ENCODE results near the gene PDE8A.

The PDE8A gene

GRCh38 chr15:84944311-84944710, 37.3 kb upstream of the PDE8A start:
- Histone ChIP-seq H3F3A (ENCODE audit: insufficient read depth, low read length) (no peaks in the 10 kb centered on the region), H4K20me1 (ENCODE audit: insufficient read depth, low read length) (no peaks in the 10 kb centered on the region), H3K4me2 (ENCODE audit: low read depth, low read length) (no peak overlapping the region), H3K79me2 (ENCODE audit: low read length) (no peaks in the 10 kb centered on the region), H3K27me3 (replicated peaks; ENCODE audit: insufficient read depth, low read length) (no peaks in the 10 kb centered on the region), H3K9me3 (replicated peaks; ENCODE audit: insufficient read depth, low read length) (no peaks in the 10 kb centered on the region), H3K4me3 (ENCODE audit: low read length) (no peak overlapping the region), H2AFZ (ENCODE audit: low read length) (no peak overlapping the region), H3K9ac (ENCODE audit: low read length) (no peak overlapping the region), H3K9me2 (replicated peaks; ENCODE audit: insufficient read depth, low read length) (no peaks in the 10 kb centered on the region), H3K4me1 (ENCODE audit: low read length) (no peaks in the 10 kb centered on the region), H3K36me3 (replicated peaks; ENCODE audit: insufficient read depth, low read length) (no peaks in the 10 kb centered on the region), H3K27ac (ENCODE audit: low read length) (no peak overlapping the region)
- DNase-seq, result no peak
- no peak for TF ChIP-seq EZH2phosphoT487 (IDR thresholded peaks at IDR 0.05; ENCODE audit: low read length)
- no peak for TF ChIP-seq EZH2 (optimal IDR thresholded peaks at IDR 0.05; ENCODE audit: low read depth, low read length)

GRCh38 chr15:84944861-84945260, 36.8 kb upstream of the PDE8A start:
- Histone ChIP-seq H3K4me3 (ENCODE audit: low read length) (no peak overlapping the region), H3K9me3 (replicated peaks; ENCODE audit: insufficient read depth, low read length) (no peaks in the 10 kb centered on the region), H3K27ac (ENCODE audit: low read length) (no peak overlapping the region), H3K36me3 (replicated peaks; ENCODE audit: insufficient read depth, low read length) (no peaks in the 10 kb centered on the region), H2AFZ (ENCODE audit: low read length) (no peak overlapping the region), H3K79me2 (ENCODE audit: low read length) (no peaks in the 10 kb centered on the region), H3K4me1 (ENCODE audit: low read length) (no peaks in the 10 kb centered on the region), H3K9ac (ENCODE audit: low read length) (no peak overlapping the region), H3F3A (ENCODE audit: insufficient read depth, low read length) (no peaks in the 10 kb centered on the region), H3K9me2 (replicated peaks; ENCODE audit: insufficient read depth, low read length) (no peaks in the 10 kb centered on the region), H4K20me1 (ENCODE audit: insufficient read depth, low read length) (no peaks in the 10 kb centered on the region), H3K27me3 (replicated peaks; ENCODE audit: insufficient read depth, low read length) (no peaks in the 10 kb centered on the region), H3K4me2 (ENCODE audit: low read depth, low read length) (no peak overlapping the region)
- TF ChIP-seq EZH2phosphoT487 (IDR thresholded peaks at IDR 0.05; ENCODE audit: low read length), result no peak
- TF ChIP-seq CTCF (IDR thresholded peaks at IDR 0.05; ENCODE audit: low read length), result no peak
- no peak for TF ChIP-seq EZH2 (optimal IDR thresholded peaks at IDR 0.05; ENCODE audit: low read depth, low read length)
- DNase-seq, result no peak

- no peaks in the 10 kb centered on the region for H3K9me3 ChIP-seq (replicated peaks; ENCODE audit: insufficient read depth, low read length)
- no peaks in the 10 kb centered on the region for H3K36me3 ChIP-seq (replicated peaks; ENCODE audit: insufficient read depth, low read length)
- no peaks in the 10 kb centered on the region for H3F3A ChIP-seq (ENCODE audit: insufficient read depth, low read length)
- H3K4me1 ChIP-seq (ENCODE audit: low read length), result no peaks in the 10 kb centered on the region
- H3K27me3 ChIP-seq (replicated peaks; ENCODE audit: insufficient read depth, low read length), result no peaks in the 10 kb centered on the region
- H3K27ac ChIP-seq (ENCODE audit: low read length), result no peak overlapping the region
- DNase-seq, result no peak
- no peak overlapping the region for H3K4me3 ChIP-seq (ENCODE audit: low read length)
- no peak overlapping the region for H2AFZ ChIP-seq (ENCODE audit: low read length)
- no peaks in the 10 kb centered on the region for H3K9me2 ChIP-seq (replicated peaks; ENCODE audit: insufficient read depth, low read length)
- H3K79me2 ChIP-seq (ENCODE audit: low read length), result no peaks in the 10 kb centered on the region
- no peak overlapping the region for H3K4me2 ChIP-seq (ENCODE audit: low read depth, low read length)
- TF ChIP-seq EZH2phosphoT487 (IDR thresholded peaks at IDR 0.05; ENCODE audit: low read length) (no peak), CTCF (IDR thresholded peaks at IDR 0.05; ENCODE audit: low read length) (no peak), EZH2 (optimal IDR thresholded peaks at IDR 0.05; ENCODE audit: low read depth, low read length) (no peak)
- H4K20me1 ChIP-seq (ENCODE audit: insufficient read depth, low read length), result no peaks in the 10 kb centered on the region
- no peak overlapping the region for H3K9ac ChIP-seq (ENCODE audit: low read length)
Observed at GRCh38 chr15:84946772-84947489, 34.7 kb upstream of the PDE8A start.
